Colonic mucosa (tissue), 4 donors: Measurements from ENCODE around the gene HLA-DQA2. TPM values are rescaled to one million over a fixed set of nuclear protein-coding genes. Genes with fewer than 3 reads are reported as not detected.

Source experiments
- DNase-seq: peaks from one replicate; pipeline ENCODE4 v3.0.0-alpha.2; 2020
- H3K27ac ChIP-seq: fragments of 200-600 bp; one replicate; pipeline ENCODE4 v1.8.0; 2021
- H3K27me3 ChIP-seq: fragments of 200-600 bp; one replicate; pipeline ENCODE4 v1.8.0; 2021
- H3K36me3 ChIP-seq: fragments of 200-600 bp; one replicate; pipeline ENCODE4 v1.8.0; 2021
- H3K4me1 ChIP-seq: fragments of 200-600 bp; one replicate; pipeline ENCODE4 v1.8.0; 2021; ENCODE audit warnings: mild to moderate bottlenecking
- H3K4me3 ChIP-seq: fragments of 200-600 bp; one replicate; pipeline ENCODE4 v1.8.0; 2021
- H3K9ac ChIP-seq, 2 donors: one replicate each; pipeline ENCODE4 v1.7.0; 2013; ENCODE audit warnings: control low read depth in 2 of 2, low read depth in 2 of 2, low read length in 2 of 2
- H3K9me3 ChIP-seq: fragments of 200-600 bp; one replicate; pipeline ENCODE4 v1.8.0; 2021
- CTCF ChIP-seq: fragments of 200-600 bp; IDR thresholded peaks from one replicate; pipeline ENCODE4 v1.8.0; 2022; ENCODE audit warnings: antibody characterized with exemption, mild to moderate bottlenecking
- intact Hi-C: fragments of 100-400 bp; cut with DNase I; formaldehyde crosslinking; loops from one replicate; pipeline ENCODE4 v1.14.1; 2022
- total RNA-seq, 2 donors: library from RNA; stranded (reverse); fragmentation: NEBNext Ultra II Directional in 1 of 2; extraction: Animal tissue kit (Norgen Biotek cat#: 25700) in 1 of 2; gene quantifications; one replicate each; pipeline ENCODE4 v1.2.1, GENCODE V29; 2021
- donor health status: healthy.
- donor health status: DM: no; HTN: no; CAD: no.
- donor health status: DM: no; HTN: no; CAD: no.

Gene HLA-DQA2
- total RNA-seq, 2 donors from 2014 or later = 0.67 to 5.7 TPM

GRCh38 chr6:32709625-32710024, 31.6 kb upstream of the HLA-DQA2 start:
- H3K4me1 ChIP-seq = no peaks in the 10 kb centered on the region
- DNase-seq = no peak
- TF ChIP-seq CTCF = no peak
- H3K9me3 ChIP-seq = no peaks in the 10 kb centered on the region
- H3K36me3 ChIP-seq = no peaks in the 10 kb centered on the region
- H3K27ac ChIP-seq = no peak overlapping the region
- no peaks in the 10 kb centered on the region for H3K27me3 ChIP-seq
- H3K9ac ChIP-seq = no peak overlapping the region
- intact Hi-C loops = no loop called here
- H3K4me3 ChIP-seq = no peak overlapping the region

- Histone ChIP-seq H3K27me3 (no peaks in the 10 kb centered on the region), H3K9me3 (no peaks in the 10 kb centered on the region), H3K4me3 (no peak overlapping the region), H3K27ac (no peak overlapping the region), H3K4me1 (no peaks in the 10 kb centered on the region), H3K36me3 (no peaks in the 10 kb centered on the region), H3K9ac (no peak overlapping the region)
- DNase-seq = no peak
- no peak for TF ChIP-seq CTCF
- intact Hi-C loops = no loop called here
Measured at GRCh38 chr6:32713241-32713640, 27.9 kb upstream of the HLA-DQA2 start.

- TF ChIP-seq CTCF = no peak
- Histone ChIP-seq H3K4me3 (no peak overlapping the region), H3K9ac (no peak overlapping the region), H3K27ac (no peak overlapping the region), H3K4me1 (no peaks in the 10 kb centered on the region), H3K36me3 (no peaks in the 10 kb centered on the region), H3K27me3 (no peaks in the 10 kb centered on the region), H3K9me3 (no peaks in the 10 kb centered on the region)
- no peak for DNase-seq
- intact Hi-C loops = no loop called here
Measured at GRCh38 chr6:32716396-32716795, 24.8 kb upstream of the HLA-DQA2 start.

- DNase-seq = no peak
- no peak for TF ChIP-seq CTCF
- Histone ChIP-seq H3K4me3 (no peak overlapping the region), H3K36me3 (no peaks in the 10 kb centered on the region), H3K9ac (no peak overlapping the region), H3K27ac (no peak overlapping the region), H3K27me3 (no peaks in the 10 kb centered on the region), H3K4me1 (no peaks in the 10 kb centered on the region), H3K9me3 (no peaks in the 10 kb centered on the region)
- intact Hi-C loops = no loop called here
Measured at GRCh38 chr6:32718879-32719278, 22.3 kb upstream of the HLA-DQA2 start.

- Histone ChIP-seq H3K27ac (no peak overlapping the region), H3K36me3 (no peaks in the 10 kb centered on the region), H3K9ac (no peak overlapping the region), H3K27me3 (no peaks in the 10 kb centered on the region), H3K9me3 (no peaks in the 10 kb centered on the region), H3K4me1 (no peaks in the 10 kb centered on the region), H3K4me3 (no peak overlapping the region)
- TF ChIP-seq CTCF = no peak
- DNase-seq = no peak
- intact Hi-C loops = no loop called here
Measured at GRCh38 chr6:32738126-32738525, 3.1 kb upstream of the HLA-DQA2 start.

- H3K4me3 ChIP-seq = no peak overlapping the region
- H3K4me1 ChIP-seq = no peaks in the 10 kb centered on the region
- no peaks in the 10 kb centered on the region for H3K27me3 ChIP-seq
- H3K9ac ChIP-seq = no peak overlapping the region
- no peak for DNase-seq
- H3K27ac ChIP-seq = no peak overlapping the region
- intact Hi-C loops = no loop called here
- no peaks in the 10 kb centered on the region for H3K36me3 ChIP-seq
- no peaks in the 10 kb centered on the region for H3K9me3 ChIP-seq
- no peak for TF ChIP-seq CTCF
Measured at GRCh38 chr6:32742374-32742773, 1.2 kb downstream of the HLA-DQA2 start.
